DMS 273 (cell line): ENCODE data around the gene HSD11B2.

Experiments
- DNase-seq: peaks from one replicate; lab custom pipeline; 2025; ENCODE audit not compliant: unreplicated experiment; lab: John Stamatoyannopoulos, UW

Gene HSD11B2

GRCh38 chr16:67430977-67431774 lies at the start of gene HSD11B2:
TSS of gene HSD11B2 (plus strand) at chr16:67431121. CDS start at chr16:67431249, 128 bp downstream.
- peak; percentile 94 for DNase-seq

- DNase-seq, result no peak
Measured at GRCh38 chr16:67383284-67383683, 47.6 kb upstream of the HSD11B2 start.

- DNase-seq, result no peak
Measured at GRCh38 chr16:67384778-67385510, 46.0 kb upstream of the HSD11B2 start.

DNA sequence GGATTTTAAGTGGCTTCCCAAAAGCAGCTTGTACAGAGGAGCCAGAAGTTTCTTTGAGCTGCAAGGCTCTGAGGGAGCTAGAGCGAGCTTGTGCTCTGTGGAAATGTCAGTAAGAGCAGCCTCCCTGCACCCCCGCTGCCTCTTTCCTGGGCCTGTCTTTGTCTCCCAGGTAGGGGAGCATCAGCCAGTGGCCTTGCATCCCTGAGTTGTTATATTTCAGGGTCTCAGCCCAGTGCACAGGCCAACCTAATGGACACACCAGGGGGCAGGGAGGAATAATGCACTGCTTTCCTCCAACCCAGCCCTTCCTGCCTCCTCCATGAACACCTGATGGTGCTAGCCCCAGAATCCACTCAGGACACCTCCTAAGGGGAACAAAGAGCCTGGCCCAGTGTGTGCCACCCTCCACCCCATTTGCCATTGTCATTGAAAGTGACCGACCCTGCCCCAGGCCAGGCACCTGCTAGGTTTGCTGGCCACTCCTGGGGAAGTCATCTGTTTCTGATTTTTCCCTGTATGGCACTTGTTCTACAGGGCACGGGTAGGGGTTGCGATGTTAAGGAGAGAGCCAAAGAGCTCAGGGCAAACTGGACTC lies 44.0 kb upstream of the HSD11B2 start:
- DNase-seq, result no peak

DNA sequence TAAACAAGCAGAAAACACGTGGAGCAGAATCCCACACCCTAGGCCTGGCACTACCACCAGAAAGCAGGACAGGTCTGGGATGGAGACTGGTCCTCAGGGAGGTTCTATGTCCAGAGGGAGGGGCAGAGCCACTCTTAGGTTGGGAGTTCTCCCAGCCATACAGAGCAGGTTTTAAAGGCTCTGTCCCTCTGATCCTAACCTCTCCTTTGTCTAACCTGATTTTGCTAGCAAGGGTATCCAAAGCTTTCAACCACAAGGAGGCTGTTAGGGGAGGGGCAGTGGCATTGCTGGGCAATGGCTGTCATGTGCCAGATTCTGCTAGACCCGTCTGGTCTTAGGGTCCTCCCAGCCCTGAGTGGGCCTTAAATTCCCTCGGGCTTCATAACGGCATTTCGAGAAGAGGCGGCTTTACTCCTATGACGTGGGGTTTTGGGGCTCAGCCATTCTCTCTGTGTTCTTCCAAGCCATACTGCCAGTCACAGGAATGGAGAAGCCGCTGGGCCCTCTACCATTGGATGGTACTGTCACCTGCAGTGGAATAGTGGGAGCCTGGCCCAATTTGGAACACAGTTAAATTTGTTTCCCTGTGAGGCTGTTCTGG lies 43.3 kb upstream of the HSD11B2 start:
- DNase-seq, result no peak

GRCh38 chr16:67388191-67388590 lies 42.7 kb upstream of the HSD11B2 start:
- no peak for DNase-seq

DNA sequence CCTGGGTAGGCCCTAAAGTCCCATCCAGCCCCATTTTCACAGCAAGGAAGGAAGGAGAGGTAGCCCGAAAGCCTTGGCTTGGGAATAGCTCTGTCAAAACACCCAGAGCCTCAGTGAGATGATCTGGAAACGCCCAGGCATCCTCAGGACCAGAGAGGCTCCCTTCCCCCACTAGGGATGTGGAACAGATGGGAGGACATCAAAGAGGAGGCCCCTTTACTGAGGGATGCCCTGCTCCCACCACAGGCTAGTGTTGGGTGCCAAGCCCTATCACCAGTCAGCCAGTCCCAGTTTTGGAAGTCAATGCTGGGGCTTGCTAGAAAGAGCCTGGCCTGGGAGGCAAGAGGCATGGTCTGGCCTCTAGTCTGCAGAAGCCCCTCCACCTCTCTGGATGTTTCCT lies 42.3 kb upstream of the HSD11B2 start:
- peak; percentile 55 for DNase-seq

DNA sequence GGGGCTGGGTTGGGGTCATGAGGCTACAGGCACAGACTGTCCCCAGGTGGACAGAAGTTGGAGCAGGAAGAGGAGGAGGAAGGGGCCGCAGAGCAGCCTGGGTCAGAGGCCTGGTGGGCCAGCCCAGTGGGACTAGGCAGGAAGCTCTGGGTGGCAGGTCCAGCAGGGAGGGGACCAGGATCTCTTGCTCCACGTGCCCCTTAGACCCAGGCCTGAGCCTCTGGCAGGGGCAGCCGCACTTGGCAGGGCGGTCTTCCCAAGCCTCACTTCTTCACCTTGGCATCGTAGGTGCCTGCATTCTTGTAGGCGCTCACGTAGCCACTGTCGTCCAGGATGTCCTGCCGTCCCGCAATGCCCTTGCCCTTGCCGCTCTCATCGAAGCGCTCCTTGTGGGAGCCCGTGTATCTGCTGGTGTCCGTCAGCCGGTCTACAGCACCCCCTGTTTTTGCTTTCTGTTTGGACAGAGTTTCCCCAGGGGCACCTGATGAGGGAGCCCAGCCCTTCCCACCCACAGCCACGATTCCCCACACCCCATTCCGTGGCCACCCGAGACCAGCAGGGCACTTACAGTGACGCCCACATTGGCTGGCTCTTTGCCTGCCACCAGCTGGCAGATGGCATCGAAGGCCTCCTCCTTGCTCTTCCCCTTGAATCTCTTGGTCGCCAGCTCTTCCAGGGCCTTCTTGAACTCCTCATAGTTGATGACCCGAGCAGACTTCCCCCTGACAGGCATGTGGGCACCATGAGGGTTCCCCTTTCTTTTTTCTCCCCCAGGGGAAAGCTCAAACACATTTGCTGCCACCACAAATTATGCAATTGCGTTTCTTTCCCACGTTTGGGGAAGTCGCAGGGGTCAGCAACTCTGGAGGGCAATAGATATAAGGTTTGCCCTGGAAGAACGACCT lies 40.8 kb upstream of the HSD11B2 start:
- DNase-seq, result peak; percentile 35

DNA sequence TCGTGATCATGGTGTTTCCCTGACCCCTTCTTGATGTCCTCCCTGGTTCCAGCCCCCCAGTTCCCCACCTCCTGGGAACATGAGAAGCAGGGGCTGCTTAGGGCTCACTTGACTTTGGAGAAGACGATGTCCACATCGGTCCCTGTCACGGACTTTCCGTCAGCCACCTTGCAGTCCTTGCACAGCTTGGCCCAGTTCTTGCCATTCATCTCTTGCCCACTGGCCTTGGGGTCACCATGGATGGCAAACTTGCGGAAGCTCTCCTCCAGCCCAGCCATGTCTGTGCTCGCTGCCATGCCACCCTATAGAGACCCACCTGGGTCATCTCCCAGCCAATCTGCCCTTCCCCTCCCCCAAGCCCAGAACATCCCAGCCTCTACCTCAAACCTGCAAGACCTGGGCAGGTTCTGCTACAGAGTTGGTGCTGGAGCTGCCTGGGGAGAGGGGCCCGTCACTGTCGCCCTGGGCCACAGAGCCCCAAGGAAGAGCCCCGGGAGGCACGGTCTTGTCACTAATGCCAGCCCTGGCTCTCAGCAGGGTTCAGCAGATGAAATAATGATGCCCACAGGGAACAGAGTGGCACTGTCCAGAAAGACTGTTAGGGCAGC lies 40.0 kb upstream of the HSD11B2 start:
- DNase-seq, result no peak

DNA sequence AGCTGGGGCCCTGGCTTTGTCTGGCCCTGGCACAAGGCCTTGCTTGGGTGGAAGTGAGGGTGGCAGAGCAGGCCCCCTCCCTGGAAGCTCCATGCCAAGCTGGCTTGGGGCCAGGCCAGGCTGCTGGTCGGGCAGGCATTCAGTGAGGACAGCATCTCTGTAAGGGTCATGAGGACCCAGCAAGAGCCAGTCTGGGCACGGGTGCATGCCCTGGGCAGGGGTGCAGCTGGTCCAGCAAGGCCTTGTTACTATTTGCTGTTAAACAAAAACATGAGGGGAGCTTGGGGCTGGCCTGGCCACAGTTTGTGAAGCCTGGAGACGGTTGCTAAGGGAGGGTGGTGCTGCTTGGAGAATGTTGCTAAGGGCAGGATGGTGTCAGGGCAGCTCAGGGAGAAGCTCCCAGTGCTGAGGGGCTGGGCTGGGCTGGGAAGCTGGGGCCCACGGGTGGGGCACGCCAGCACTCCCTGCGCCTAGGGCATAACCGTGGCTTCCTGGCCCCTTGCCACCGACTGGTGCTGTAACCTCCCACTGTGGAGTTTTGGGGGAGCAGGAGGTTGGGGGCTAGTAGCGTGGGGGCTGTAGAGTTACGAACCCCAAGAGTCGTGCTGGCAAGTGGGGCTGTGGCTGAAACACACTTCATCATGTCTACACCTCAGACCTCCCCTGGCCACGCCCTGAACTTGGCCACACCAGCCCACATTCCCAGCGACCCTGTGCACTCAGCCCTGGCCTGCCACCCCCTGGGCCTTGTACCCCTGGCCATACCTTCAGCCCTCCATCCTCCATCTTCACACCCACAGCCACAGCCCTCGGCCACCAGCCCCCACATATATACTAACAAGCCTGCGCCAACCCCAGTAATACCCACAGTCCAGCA lies 39.3 kb upstream of the HSD11B2 start:
- DNase-seq, result peak; percentile 78

DNA sequence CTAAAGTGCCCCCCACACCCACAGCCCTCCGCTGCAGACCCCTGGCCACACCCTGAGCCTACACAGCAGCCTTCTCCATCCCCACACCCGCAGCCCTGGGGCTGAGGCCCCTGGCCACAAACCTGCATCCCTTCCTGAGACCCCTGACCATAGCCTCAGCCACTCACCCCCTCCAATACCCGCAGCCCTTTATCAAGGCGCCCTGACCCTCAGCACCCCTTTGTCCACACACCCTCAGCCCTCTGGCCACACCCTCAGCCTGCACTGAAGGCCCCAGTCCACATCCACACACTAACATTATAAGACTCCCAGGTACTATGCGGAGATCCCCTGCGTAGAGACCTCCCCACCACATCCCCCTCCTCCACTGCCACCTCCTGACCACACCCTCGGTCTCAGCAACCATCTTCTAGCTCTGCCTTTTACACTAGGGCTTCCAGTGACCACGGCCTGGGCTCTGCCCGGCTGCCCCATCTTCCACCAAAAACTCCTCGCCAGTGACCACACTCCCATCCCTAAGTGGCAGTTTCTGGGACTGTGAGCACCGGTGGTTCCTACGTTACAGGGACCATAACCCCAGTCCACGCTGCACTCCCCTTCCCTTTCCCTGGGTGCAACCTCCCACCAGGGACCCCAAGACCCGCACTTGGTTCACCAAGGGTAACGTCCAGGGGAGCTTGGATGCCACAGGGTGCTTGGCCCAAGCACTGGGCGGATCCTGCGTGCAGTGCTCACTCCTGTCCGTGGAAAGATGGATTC lies 38.4 kb upstream of the HSD11B2 start:
- no peak for DNase-seq

- peak; percentile 87 for DNase-seq
Measured at GRCh38 chr16:67393111-67393787, 37.7 kb upstream of the HSD11B2 start, which contains the start of gene TPPP3. TSS of gene TPPP3 (minus strand) at chr16:67393498. CDS start at chr16:67391111, 2,387 bp downstream.

DNA sequence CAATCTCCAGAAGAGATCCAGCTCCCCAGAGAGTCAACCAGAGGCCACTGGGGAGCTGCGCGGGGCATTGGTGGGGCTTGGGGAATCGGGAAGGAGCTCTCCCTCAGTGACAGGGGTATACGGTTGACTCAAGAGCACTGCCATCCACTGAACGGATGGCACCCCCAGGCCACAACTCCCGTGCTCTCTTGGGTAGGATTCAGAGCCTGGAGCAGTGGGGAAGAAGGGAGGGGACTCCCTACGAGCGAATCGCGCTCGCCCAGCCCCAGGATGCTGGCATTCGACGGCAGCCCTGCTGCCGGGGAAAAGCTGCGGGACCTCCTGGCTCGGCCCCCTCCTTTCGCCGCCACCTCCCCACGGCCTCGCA lies 37.1 kb upstream of the HSD11B2 start:
- peak; percentile 60 for DNase-seq

DNA sequence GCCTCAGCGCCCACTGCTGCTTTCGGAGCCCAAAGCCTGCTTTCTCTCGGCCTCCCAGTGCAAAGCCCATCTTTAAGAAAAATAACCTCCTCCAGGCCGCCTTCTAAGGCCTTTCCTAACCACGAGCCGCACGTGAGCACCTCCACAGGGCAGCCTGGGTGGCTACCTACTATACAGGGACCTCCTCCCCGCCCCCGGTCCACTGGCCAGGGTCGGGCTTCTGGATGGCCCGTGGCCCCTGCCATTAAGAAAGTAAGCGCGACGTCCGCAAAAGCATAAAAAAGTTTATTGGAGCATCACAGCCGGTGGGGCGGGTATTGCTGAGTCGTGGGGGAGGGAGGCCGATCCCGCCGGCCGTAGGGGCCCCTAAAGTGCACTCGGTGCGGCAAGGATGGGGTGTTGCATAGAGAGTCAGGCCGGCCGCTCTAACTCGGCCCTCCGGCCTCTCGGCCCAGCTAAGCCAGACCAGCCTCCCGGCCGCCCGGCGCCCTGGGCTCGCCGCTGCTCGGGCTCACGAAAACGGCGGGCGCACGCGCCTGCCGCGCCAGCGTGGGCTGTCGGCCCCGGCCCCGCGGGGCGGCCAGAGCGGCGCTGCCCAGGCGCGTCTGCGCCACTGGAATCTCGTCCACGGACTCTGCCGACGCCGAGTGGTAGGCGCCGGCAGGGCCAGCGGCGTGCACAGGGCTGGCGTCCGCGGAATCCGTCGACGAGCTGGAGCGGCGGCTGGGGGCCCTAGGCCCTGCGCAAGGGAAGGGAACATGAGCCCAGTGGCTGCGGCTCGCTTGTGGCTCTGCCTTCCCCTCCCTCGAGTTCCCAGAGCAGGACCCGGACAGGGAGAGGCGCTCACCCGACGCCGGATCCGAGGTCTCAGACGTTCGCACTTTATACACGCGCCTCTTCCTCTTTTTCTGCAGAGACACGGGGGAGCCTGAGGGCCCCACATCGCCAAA lies 36.5 kb upstream of the HSD11B2 start:
- DNase-seq, result no peak

DNA sequence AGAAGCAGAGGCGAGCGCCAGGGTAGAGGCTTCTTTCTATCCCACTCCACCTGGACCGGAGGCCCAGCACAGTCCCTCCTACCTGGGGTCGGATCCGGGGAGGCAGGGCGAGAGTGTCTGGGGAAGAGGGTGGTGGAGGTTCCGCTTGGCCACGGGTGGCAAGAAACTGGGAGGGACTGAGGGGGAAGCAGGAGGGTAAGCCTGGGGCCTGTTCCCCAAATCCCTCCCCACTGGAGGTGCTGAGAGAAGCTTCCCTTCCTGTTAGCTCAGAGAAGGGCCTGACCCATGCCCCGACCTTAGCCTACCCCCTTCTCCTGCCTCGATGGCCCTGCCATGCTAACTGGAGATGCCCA lies 35.8 kb upstream of the HSD11B2 start:
- no peak for DNase-seq

DNA sequence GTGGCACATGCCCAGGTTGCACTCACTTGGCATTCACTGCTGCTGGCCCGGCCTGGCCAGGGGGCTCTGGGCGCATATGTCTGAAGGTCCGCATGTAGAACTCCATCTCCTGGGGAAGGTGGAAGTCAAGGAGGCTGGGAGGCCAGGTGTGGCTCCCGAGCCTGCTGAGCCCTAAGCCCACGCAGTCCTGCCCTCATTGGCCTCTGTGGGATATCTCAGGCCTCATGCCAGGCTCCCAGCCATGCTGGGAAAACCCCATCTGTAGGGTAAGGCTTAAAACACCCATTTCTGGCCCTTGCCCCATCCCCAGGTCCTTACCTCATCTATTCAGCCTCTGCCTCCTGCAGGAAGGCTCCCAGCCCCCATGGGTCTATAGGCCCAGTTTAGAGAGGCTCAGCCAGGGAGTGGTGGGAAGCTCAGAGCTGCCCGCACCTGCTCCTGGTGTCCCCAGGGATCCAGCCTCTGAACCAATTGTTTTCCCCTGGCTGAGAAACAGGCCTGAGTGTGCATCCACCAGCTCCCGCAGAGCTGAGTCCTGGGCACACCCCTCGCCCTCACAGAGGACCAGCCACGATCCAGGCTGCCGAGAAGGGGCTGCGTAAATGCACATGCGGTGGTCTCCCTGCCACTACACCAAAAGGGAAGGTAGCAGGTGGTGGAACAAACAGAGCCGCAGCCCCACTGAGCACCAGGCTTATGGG lies 35.3 kb upstream of the HSD11B2 start:
- DNase-seq, result peak; percentile 88
